Activated naive CD8-positive, alpha-beta T cell treated with anti-CD3 and anti-CD28 coated beads for 36 hours (primary cell): ENCODE data around the gene KIF18B. TPM values are rescaled to one million over a fixed set of nuclear protein-coding genes. Genes with fewer than 3 reads are reported as not detected.

Experiments
- DNase-seq: peaks from one replicate; pipeline ENCODE4 v3.0.0; 2021
- H3K27ac Mint-ChIP-seq: one replicate; pipeline ENCODE4 v1.8.0; 2022; ENCODE audit warnings: mild to moderate bottlenecking, moderate library complexity, mixed read lengths
- H3K27me3 Mint-ChIP-seq: one replicate; pipeline ENCODE4 v1.8.0; 2022; ENCODE audit warnings: mild to moderate bottlenecking, mixed read lengths
- H3K36me3 Mint-ChIP-seq: one replicate; pipeline ENCODE4 v1.8.0; 2021; ENCODE audit warnings: mild to moderate bottlenecking, mixed read lengths
- H3K4me1 Mint-ChIP-seq: one replicate; pipeline ENCODE4 v1.8.0; 2021; ENCODE audit warnings: mixed read lengths
- H3K4me3 Mint-ChIP-seq: one replicate; pipeline ENCODE4 v1.8.0; 2022; ENCODE audit warnings: mild to moderate bottlenecking, moderate library complexity, mixed read lengths
- H3K9me3 Mint-ChIP-seq: one replicate; pipeline ENCODE4 v1.8.0; 2022; ENCODE audit warnings: mixed read lengths
- total RNA-seq, 2 experiments: library from RNA; stranded (reverse); gene quantifications; one replicate each; pipeline ENCODE4 v1.2.3, GENCODE V29; 2021

The KIF18B gene
- total RNA-seq, 2 experiments from 2014 or later: 36.7 to 37.1 TPM

- no peak overlapping the region for H3K4me3 Mint-ChIP-seq
- H3K27ac Mint-ChIP-seq: no peak overlapping the region
- no peaks in the 10 kb centered on the region for H3K36me3 Mint-ChIP-seq
- peaks cover 7% of the 10 kb centered on the region for H3K4me1 Mint-ChIP-seq
- DNase-seq: no peak
- H3K9me3 Mint-ChIP-seq: no peaks in the 10 kb centered on the region
- peaks cover 38% of the 10 kb centered on the region for H3K27me3 Mint-ChIP-seq
Observed at GRCh38 chr17:44977065-44977464, 29.5 kb upstream of the KIF18B start.

- Mint-ChIP-seq H3K27ac (no peak overlapping the region), H3K36me3 (no peaks in the 10 kb centered on the region), H3K4me3 (no peak overlapping the region), H3K4me1 (peaks cover 13% of the 10 kb centered on the region), H3K9me3 (no peaks in the 10 kb centered on the region), H3K27me3 (peaks cover 36% of the 10 kb centered on the region)
- no peak for DNase-seq
Observed at GRCh38 chr17:44976206-44976605, 28.6 kb upstream of the KIF18B start.

GRCh38 chr17:44972953-44973352 is 25.4 kb upstream of the KIF18B start:
- no peak overlapping the region for H3K4me3 Mint-ChIP-seq
- H3K27me3 Mint-ChIP-seq: peaks cover 51% of the 10 kb centered on the region
- H3K9me3 Mint-ChIP-seq: no peaks in the 10 kb centered on the region
- H3K4me1 Mint-ChIP-seq: peaks cover 34% of the 10 kb centered on the region
- no peak overlapping the region for H3K27ac Mint-ChIP-seq
- DNase-seq: no peak
- H3K36me3 Mint-ChIP-seq: no peaks in the 10 kb centered on the region

GRCh38 chr17:44971776-44972483 is 24.4 kb upstream of the KIF18B start:
- Mint-ChIP-seq H3K4me3 (no peak overlapping the region), H3K36me3 (no peaks in the 10 kb centered on the region), H3K27ac (no peak overlapping the region), H3K27me3 (peaks cover 55% of the 10 kb centered on the region), H3K4me1 (peaks cover 36% of the 10 kb centered on the region), H3K9me3 (no peaks in the 10 kb centered on the region)
- DNase-seq: peak; percentile 56

GRCh38 chr17:44970136-44970741 is 22.7 kb upstream of the KIF18B start:
- peak overlapping the region; percentile 55 for H3K4me3 Mint-ChIP-seq
- H3K4me1 Mint-ChIP-seq: peaks cover 37% of the 10 kb centered on the region
- DNase-seq: peak; percentile 60
- H3K27ac Mint-ChIP-seq: no peak overlapping the region
- H3K9me3 Mint-ChIP-seq: no peaks in the 10 kb centered on the region
- peaks cover 62% of the 10 kb centered on the region for H3K27me3 Mint-ChIP-seq
- H3K36me3 Mint-ChIP-seq: no peaks in the 10 kb centered on the region

GRCh38 chr17:44969144-44969780 is 21.7 kb upstream of the KIF18B start:
- DNase-seq: no peak
- Mint-ChIP-seq H3K4me1 (peaks cover 37% of the 10 kb centered on the region), H3K36me3 (no peaks in the 10 kb centered on the region), H3K27ac (no peak overlapping the region), H3K4me3 (peak overlapping the region; percentile 40), H3K9me3 (no peaks in the 10 kb centered on the region), H3K27me3 (peaks cover 65% of the 10 kb centered on the region)

GRCh38 chr17:44968225-44969143 is 20.9 kb upstream of the KIF18B start, which contains the start of gene C1QL1:
Gene C1QL1 (minus strand): TSS chr17:44968303. CDS start chr17:44968048, 255 bp downstream.
- H3K36me3 Mint-ChIP-seq: no peaks in the 10 kb centered on the region
- H3K27ac Mint-ChIP-seq: no peak within 1 kb of the TSS
- H3K27me3 Mint-ChIP-seq: peaks cover 68% of the 10 kb centered on the region
- peak; percentile 91 for DNase-seq
- H3K4me3 Mint-ChIP-seq: peak within 1 kb of the TSS; percentile 75
- H3K4me1 Mint-ChIP-seq: peaks cover 37% of the 10 kb centered on the region
- H3K9me3 Mint-ChIP-seq: no peaks in the 10 kb centered on the region

- no peaks in the 10 kb centered on the region for H3K36me3 Mint-ChIP-seq
Observed at GRCh38 chr17:44967907-44968224, 20.3 kb upstream of the KIF18B start.

GRCh38 chr17:44967026-44967906 is 19.7 kb upstream of the KIF18B start:
- no peak overlapping the region for H3K4me3 Mint-ChIP-seq
- no peak for DNase-seq
- H3K27me3 Mint-ChIP-seq: peaks cover 77% of the 10 kb centered on the region
- H3K36me3 Mint-ChIP-seq: no peaks in the 10 kb centered on the region
- H3K9me3 Mint-ChIP-seq: no peaks in the 10 kb centered on the region
- peaks cover 32% of the 10 kb centered on the region for H3K4me1 Mint-ChIP-seq
- no peak overlapping the region for H3K27ac Mint-ChIP-seq

More at GRCh38 chr17:44967907-44968224, 20.3 kb upstream of the KIF18B start:
- DNase-seq: no peak
- H3K4me1 Mint-ChIP-seq: peaks cover 37% of the 10 kb centered on the region
- H3K27ac Mint-ChIP-seq: no peak overlapping the region
- H3K9me3 Mint-ChIP-seq: no peaks in the 10 kb centered on the region
- no peak overlapping the region for H3K4me3 Mint-ChIP-seq
- H3K27me3 Mint-ChIP-seq: peaks cover 74% of the 10 kb centered on the region

- no peaks in the 10 kb centered on the region for H3K9me3 Mint-ChIP-seq
- peaks cover 84% of the 10 kb centered on the region for H3K27me3 Mint-ChIP-seq
- no peak for DNase-seq
- no peaks in the 10 kb centered on the region for H3K36me3 Mint-ChIP-seq
- H3K4me3 Mint-ChIP-seq: no peak overlapping the region
- H3K27ac Mint-ChIP-seq: no peak overlapping the region
- H3K4me1 Mint-ChIP-seq: peaks cover 24% of the 10 kb centered on the region
Observed at GRCh38 chr17:44966348-44967025, 18.9 kb upstream of the KIF18B start.

- peaks cover 22% of the 10 kb centered on the region for H3K4me1 Mint-ChIP-seq
- H3K4me3 Mint-ChIP-seq: no peak overlapping the region
- no peaks in the 10 kb centered on the region for H3K36me3 Mint-ChIP-seq
- no peak overlapping the region for H3K27ac Mint-ChIP-seq
- no peak for DNase-seq
- H3K9me3 Mint-ChIP-seq: no peaks in the 10 kb centered on the region
- H3K27me3 Mint-ChIP-seq: peaks cover 87% of the 10 kb centered on the region
Observed at GRCh38 chr17:44965481-44966234, 18.1 kb upstream of the KIF18B start.

- Mint-ChIP-seq H3K9me3 (no peaks in the 10 kb centered on the region), H3K36me3 (no peaks in the 10 kb centered on the region), H3K4me3 (no peak overlapping the region), H3K27ac (no peak overlapping the region), H3K27me3 (peaks cover 80% of the 10 kb centered on the region), H3K4me1 (peaks cover 6% of the 10 kb centered on the region)
- DNase-seq: no peak
Observed at GRCh38 chr17:44961921-44962350, 14.4 kb upstream of the KIF18B start.

- no peak for DNase-seq
- H3K9me3 Mint-ChIP-seq: no peaks in the 10 kb centered on the region
- peaks cover 67% of the 10 kb centered on the region for H3K27me3 Mint-ChIP-seq
- H3K4me3 Mint-ChIP-seq: no peak overlapping the region
- H3K36me3 Mint-ChIP-seq: no peaks in the 10 kb centered on the region
- H3K27ac Mint-ChIP-seq: no peak overlapping the region
- H3K4me1 Mint-ChIP-seq: peaks cover 6% of the 10 kb centered on the region
Observed at GRCh38 chr17:44960691-44961090, 13.1 kb upstream of the KIF18B start.
